ENCODE data around the gene CNTNAP4.

DNA sequence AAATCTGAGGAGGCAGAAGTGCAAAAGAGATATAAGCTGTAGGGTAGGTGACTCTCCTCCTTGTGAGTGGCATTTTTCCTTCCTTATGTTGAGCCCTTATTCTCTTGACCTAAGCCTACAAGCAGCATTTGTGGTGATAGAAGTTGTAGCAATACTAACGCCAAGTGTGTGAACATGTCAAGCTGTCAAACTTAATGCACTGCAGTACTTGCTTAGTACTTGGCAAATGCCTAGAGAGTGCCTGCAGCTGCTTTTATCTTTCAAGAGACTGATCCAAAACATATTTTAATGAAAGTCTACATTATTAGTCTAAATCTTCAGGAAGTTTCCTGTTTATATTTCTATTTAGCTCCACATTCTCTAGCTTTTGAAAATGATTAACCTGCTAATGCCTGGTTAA lies 83.2 kb downstream of the CNTNAP4 start:
- TF ChIP-seq, protein P1, sequence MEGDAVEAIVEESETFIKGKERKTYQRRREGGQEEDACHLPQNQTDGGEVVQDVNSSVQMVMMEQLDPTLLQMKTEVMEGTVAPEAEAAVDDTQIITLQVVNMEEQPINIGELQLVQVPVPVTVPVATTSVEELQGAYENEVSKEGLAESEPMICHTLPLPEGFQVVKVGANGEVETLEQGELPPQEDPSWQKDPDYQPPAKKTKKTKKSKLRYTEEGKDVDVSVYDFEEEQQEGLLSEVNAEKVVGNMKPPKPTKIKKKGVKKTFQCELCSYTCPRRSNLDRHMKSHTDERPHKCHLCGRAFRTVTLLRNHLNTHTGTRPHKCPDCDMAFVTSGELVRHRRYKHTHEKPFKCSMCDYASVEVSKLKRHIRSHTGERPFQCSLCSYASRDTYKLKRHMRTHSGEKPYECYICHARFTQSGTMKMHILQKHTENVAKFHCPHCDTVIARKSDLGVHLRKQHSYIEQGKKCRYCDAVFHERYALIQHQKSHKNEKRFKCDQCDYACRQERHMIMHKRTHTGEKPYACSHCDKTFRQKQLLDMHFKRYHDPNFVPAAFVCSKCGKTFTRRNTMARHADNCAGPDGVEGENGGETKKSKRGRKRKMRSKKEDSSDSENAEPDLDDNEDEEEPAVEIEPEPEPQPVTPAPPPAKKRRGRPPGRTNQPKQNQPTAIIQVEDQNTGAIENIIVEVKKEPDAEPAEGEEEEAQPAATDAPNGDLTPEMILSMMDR (optimal IDR thresholded peaks at IDR 0.05 in 1 of 3, IDR thresholded peaks at IDR 0.05 in 1 of 3, conservative IDR thresholded peaks at IDR 0.05 in 1 of 3; ENCODE audit: extremely low read depth in 1 of 3, insufficient read depth in 2 of 3, low read length in 3 of 3), result no peak
- TF ChIP-seq EZH2 (IDR thresholded peaks at IDR 0.05; ENCODE audit: low read length), result no peak

All from keratinocyte (primary cell).